ENCODE data around the gene IL18RAP. TPM values are rescaled to one million over a fixed set of nuclear protein-coding genes. Genes with fewer than 3 reads are reported as not detected.

Gene IL18RAP
- total RNA-seq, 1 experiment from 2014 or later: not detected

DNA sequence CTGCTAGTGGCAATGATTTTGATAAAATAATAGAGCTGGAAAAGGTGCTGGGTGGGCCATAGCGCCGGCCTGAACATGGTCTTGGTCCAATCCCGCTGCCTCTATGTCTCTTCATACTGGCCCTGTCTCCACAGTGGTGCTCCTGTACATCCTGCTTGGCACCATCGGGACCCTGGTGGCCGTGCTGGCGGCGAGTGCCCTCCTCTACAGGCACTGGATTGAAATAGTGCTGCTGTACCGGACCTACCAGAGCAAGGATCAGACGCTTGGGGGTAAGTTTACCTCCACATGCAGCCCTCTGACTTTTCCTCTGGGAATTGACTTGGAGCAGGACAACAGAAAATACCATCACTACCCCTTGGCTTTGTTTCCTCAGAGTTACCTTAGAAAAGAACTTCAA lies 24.0 kb downstream of the IL18RAP start:
- no peaks in the 10 kb centered on the region for H3K36me3 Mint-ChIP-seq
- TF ChIP-seq CBFB (CRISPR knock-in tag; IDR thresholded peaks at IDR 0.05; ENCODE audit: low read depth) (no peak), NFATC4 (CRISPR knock-in tag; IDR thresholded peaks at IDR 0.05) (no peak), ZNF219 (CRISPR knock-in tag; IDR thresholded peaks at IDR 0.05; ENCODE audit: borderline replicate concordance) (no peak), ZNF138 (CRISPR knock-in tag; conservative IDR thresholded peaks at IDR 0.05) (no peak), TEAD1 (CRISPR knock-in tag; IDR thresholded peaks at IDR 0.05) (no peak), TCF7 (CRISPR knock-in tag; IDR thresholded peaks at IDR 0.05; ENCODE audit: low read depth) (no peak), RELA (CRISPR knock-in tag; IDR thresholded peaks at IDR 0.05; ENCODE audit: borderline replicate concordance) (no peak), SOX15 (CRISPR knock-in tag; IDR thresholded peaks at IDR 0.05) (no peak), FOXK1 (CRISPR knock-in tag; IDR thresholded peaks at IDR 0.05) (no peak), ESRRA (CRISPR knock-in tag; IDR thresholded peaks at IDR 0.05; ENCODE audit: borderline replicate concordance) (no peak), CREM (CRISPR knock-in tag; IDR thresholded peaks at IDR 0.05) (no peak), NFE2L1 (CRISPR knock-in tag; IDR thresholded peaks at IDR 0.05) (no peak)
- TF ChIP-seq, protein P1, sequence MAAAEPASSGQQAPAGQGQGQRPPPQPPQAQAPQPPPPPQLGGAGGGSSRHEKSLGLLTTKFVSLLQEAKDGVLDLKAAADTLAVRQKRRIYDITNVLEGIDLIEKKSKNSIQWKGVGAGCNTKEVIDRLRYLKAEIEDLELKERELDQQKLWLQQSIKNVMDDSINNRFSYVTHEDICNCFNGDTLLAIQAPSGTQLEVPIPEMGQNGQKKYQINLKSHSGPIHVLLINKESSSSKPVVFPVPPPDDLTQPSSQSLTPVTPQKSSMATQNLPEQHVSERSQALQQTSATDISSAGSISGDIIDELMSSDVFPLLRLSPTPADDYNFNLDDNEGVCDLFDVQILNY (CRISPR knock-in tag; IDR thresholded peaks at IDR 0.05): no peak
- TF ChIP-seq, protein P2, sequence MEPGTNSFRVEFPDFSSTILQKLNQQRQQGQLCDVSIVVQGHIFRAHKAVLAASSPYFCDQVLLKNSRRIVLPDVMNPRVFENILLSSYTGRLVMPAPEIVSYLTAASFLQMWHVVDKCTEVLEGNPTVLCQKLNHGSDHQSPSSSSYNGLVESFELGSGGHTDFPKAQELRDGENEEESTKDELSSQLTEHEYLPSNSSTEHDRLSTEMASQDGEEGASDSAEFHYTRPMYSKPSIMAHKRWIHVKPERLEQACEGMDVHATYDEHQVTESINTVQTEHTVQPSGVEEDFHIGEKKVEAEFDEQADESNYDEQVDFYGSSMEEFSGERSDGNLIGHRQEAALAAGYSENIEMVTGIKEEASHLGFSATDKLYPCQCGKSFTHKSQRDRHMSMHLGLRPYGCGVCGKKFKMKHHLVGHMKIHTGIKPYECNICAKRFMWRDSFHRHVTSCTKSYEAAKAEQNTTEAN (CRISPR knock-in tag; IDR thresholded peaks at IDR 0.05): no peak
- TF ChIP-seq, protein P3, sequence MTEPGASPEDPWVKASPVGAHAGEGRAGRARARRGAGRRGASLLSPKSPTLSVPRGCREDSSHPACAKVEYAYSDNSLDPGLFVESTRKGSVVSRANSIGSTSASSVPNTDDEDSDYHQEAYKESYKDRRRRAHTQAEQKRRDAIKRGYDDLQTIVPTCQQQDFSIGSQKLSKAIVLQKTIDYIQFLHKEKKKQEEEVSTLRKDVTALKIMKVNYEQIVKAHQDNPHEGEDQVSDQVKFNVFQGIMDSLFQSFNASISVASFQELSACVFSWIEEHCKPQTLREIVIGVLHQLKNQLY (CRISPR knock-in tag; IDR thresholded peaks at IDR 0.05): no peak
- TF ChIP-seq, protein P4, sequence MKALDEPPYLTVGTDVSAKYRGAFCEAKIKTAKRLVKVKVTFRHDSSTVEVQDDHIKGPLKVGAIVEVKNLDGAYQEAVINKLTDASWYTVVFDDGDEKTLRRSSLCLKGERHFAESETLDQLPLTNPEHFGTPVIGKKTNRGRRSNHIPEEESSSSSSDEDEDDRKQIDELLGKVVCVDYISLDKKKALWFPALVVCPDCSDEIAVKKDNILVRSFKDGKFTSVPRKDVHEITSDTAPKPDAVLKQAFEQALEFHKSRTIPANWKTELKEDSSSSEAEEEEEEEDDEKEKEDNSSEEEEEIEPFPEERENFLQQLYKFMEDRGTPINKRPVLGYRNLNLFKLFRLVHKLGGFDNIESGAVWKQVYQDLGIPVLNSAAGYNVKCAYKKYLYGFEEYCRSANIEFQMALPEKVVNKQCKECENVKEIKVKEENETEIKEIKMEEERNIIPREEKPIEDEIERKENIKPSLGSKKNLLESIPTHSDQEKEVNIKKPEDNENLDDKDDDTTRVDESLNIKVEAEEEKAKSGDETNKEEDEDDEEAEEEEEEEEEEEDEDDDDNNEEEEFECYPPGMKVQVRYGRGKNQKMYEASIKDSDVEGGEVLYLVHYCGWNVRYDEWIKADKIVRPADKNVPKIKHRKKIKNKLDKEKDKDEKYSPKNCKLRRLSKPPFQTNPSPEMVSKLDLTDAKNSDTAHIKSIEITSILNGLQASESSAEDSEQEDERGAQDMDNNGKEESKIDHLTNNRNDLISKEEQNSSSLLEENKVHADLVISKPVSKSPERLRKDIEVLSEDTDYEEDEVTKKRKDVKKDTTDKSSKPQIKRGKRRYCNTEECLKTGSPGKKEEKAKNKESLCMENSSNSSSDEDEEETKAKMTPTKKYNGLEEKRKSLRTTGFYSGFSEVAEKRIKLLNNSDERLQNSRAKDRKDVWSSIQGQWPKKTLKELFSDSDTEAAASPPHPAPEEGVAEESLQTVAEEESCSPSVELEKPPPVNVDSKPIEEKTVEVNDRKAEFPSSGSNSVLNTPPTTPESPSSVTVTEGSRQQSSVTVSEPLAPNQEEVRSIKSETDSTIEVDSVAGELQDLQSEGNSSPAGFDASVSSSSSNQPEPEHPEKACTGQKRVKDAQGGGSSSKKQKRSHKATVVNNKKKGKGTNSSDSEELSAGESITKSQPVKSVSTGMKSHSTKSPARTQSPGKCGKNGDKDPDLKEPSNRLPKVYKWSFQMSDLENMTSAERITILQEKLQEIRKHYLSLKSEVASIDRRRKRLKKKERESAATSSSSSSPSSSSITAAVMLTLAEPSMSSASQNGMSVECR (CRISPR knock-in tag; IDR thresholded peaks at IDR 0.05; ENCODE audit: borderline replicate concordance): no peak
- TF ChIP-seq, protein P5, sequence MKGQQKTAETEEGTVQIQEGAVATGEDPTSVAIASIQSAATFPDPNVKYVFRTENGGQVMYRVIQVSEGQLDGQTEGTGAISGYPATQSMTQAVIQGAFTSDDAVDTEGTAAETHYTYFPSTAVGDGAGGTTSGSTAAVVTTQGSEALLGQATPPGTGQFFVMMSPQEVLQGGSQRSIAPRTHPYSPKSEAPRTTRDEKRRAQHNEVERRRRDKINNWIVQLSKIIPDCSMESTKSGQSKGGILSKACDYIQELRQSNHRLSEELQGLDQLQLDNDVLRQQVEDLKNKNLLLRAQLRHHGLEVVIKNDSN (CRISPR knock-in tag; IDR thresholded peaks at IDR 0.05): no peak
- no peak overlapping the region for H3K4me3 Mint-ChIP-seq
- ChIA-PET CTCF (interaction anchor here (0.6 to 2.2 kb wide), 3 partner anchors 195 to 1928 kb away, joined by 3 to 10 read pairs (median 4); no protein-coding TSS in a partner anchor), POLR2A (no interaction called here)
- DNase-seq (ENCODE audit: low spot score) (no peak), ATAC-seq (no peak)
- no peaks in the 10 kb centered on the region for H3K9me3 Mint-ChIP-seq
- no peak overlapping the region for H3K27ac Mint-ChIP-seq
- no peaks in the 10 kb centered on the region for H3K27me3 Mint-ChIP-seq (ENCODE audit: low read depth)
- no peaks in the 10 kb centered on the region for H3K4me1 Mint-ChIP-seq

DNA sequence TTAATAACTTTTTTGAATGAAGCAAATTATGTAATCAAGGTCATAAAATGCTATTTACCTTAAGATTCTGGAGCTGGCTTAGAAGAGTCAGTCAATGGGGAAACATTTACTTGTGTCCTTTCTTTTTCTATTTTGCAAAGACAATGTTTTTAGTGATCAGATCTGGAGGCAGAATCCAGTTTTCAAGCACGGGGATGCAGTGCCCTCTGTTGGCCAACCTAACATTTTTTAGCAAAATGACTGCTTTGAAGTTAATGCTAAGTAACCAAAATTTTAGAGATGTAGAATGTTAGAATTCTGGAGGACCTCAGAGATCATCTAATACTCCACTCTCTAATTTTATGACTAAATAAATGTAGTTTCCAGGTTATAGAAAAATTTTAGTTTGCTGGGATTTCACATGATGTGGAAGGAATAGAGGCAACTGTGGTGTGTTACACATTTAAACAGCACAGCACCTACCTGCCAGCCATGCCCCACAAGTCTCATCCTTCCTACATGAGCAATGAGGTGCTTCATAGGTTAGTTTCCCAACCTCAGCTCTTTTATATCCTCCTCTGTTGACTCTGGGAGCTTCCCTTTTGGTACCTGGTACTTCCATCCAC lies 26.5 kb downstream of the IL18RAP start:
- ATAC-seq (no peak), DNase-seq (ENCODE audit: low spot score) (peak; percentile 51)
- Mint-ChIP-seq H3K9me3 (no peaks in the 10 kb centered on the region), H3K36me3 (no peaks in the 10 kb centered on the region), H3K4me3 (no peak overlapping the region), H3K27me3 (ENCODE audit: low read depth) (no peaks in the 10 kb centered on the region), H3K4me1 (no peaks in the 10 kb centered on the region), H3K27ac (no peak overlapping the region)
- TF ChIP-seq JUN (CRISPR knock-in tag; IDR thresholded peaks at IDR 0.05): no peak
- no peak for TF ChIP-seq MXD4 (CRISPR knock-in tag; IDR thresholded peaks at IDR 0.05; ENCODE audit: borderline replicate concordance)
- no peak for TF ChIP-seq RORB (CRISPR knock-in tag; IDR thresholded peaks at IDR 0.05)
- TF ChIP-seq TEAD1 (CRISPR knock-in tag; IDR thresholded peaks at IDR 0.05): no peak
- TF ChIP-seq, protein P6, sequence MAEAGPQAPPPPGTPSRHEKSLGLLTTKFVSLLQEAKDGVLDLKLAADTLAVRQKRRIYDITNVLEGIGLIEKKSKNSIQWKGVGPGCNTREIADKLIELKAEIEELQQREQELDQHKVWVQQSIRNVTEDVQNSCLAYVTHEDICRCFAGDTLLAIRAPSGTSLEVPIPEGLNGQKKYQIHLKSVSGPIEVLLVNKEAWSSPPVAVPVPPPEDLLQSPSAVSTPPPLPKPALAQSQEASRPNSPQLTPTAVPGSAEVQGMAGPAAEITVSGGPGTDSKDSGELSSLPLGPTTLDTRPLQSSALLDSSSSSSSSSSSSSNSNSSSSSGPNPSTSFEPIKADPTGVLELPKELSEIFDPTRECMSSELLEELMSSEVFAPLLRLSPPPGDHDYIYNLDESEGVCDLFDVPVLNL (CRISPR knock-in tag; IDR thresholded peaks at IDR 0.05; ENCODE audit: borderline replicate concordance, low read depth): no peak
- TF ChIP-seq FOXP1 (CRISPR knock-in tag; IDR thresholded peaks at IDR 0.05; ENCODE audit: borderline replicate concordance): no peak
- TF ChIP-seq, protein P7, sequence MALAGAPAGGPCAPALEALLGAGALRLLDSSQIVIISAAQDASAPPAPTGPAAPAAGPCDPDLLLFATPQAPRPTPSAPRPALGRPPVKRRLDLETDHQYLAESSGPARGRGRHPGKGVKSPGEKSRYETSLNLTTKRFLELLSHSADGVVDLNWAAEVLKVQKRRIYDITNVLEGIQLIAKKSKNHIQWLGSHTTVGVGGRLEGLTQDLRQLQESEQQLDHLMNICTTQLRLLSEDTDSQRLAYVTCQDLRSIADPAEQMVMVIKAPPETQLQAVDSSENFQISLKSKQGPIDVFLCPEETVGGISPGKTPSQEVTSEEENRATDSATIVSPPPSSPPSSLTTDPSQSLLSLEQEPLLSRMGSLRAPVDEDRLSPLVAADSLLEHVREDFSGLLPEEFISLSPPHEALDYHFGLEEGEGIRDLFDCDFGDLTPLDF (CRISPR knock-in tag; IDR thresholded peaks at IDR 0.05): no peak
- ChIA-PET POLR2A (no interaction called here), CTCF (interaction anchor here (1.1 to 2.2 kb wide), 2 partner anchors 203 to 209 kb away, joined by 3 to 10 read pairs; no protein-coding TSS in a partner anchor)

All from WTC11 (cell line).